ENCODE results near the gene CDH23. TPM values are rescaled to one million over a fixed set of nuclear protein-coding genes. Genes with fewer than 3 reads are reported as not detected.

Gene CDH23
- total RNA-seq, 4 donors from 2014 or later = 13.8 to 20.1 (median 17.3) TPM

DNA sequence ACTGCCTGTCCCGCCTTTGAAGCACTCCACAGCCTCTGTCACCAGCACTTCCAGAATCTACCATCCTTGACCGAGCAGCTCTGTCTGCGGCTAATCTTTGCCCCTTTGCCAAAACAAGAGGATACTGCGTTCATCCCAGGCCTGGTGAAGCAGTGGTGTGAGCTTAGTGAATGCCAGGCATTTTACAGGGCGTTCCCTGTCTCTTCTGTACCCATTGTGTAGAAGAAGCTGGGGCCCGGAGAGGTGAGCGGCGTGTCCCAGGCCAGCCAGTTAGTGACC lies 261.7 kb downstream of the CDH23 start:
- DNase-seq (ENCODE audit: low spot score in 2 of 2) = no peak
- TF ChIP-seq EP300 (IDR thresholded peaks at IDR 0.05) = no peak
- no peak for TF ChIP-seq POLR2A (IDR thresholded peaks at IDR 0.05)
- TF ChIP-seq, protein P1, sequence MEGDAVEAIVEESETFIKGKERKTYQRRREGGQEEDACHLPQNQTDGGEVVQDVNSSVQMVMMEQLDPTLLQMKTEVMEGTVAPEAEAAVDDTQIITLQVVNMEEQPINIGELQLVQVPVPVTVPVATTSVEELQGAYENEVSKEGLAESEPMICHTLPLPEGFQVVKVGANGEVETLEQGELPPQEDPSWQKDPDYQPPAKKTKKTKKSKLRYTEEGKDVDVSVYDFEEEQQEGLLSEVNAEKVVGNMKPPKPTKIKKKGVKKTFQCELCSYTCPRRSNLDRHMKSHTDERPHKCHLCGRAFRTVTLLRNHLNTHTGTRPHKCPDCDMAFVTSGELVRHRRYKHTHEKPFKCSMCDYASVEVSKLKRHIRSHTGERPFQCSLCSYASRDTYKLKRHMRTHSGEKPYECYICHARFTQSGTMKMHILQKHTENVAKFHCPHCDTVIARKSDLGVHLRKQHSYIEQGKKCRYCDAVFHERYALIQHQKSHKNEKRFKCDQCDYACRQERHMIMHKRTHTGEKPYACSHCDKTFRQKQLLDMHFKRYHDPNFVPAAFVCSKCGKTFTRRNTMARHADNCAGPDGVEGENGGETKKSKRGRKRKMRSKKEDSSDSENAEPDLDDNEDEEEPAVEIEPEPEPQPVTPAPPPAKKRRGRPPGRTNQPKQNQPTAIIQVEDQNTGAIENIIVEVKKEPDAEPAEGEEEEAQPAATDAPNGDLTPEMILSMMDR (IDR thresholded peaks at IDR 0.05) = no peak
- H3K27ac ChIP-seq = no peak overlapping the region
- 84 to 88% methylated on average over 8 of the region's 8 CpGs for WGBS, 2 donors
- no peaks in the 10 kb centered on the region for H3K27me3 ChIP-seq
- H3K4me1 ChIP-seq = no peaks in the 10 kb centered on the region
- H3K9me3 ChIP-seq = no peaks in the 10 kb centered on the region
- no peak overlapping the region for H3K4me3 ChIP-seq
- no peaks in the 10 kb centered on the region for H3K36me3 ChIP-seq

DNA sequence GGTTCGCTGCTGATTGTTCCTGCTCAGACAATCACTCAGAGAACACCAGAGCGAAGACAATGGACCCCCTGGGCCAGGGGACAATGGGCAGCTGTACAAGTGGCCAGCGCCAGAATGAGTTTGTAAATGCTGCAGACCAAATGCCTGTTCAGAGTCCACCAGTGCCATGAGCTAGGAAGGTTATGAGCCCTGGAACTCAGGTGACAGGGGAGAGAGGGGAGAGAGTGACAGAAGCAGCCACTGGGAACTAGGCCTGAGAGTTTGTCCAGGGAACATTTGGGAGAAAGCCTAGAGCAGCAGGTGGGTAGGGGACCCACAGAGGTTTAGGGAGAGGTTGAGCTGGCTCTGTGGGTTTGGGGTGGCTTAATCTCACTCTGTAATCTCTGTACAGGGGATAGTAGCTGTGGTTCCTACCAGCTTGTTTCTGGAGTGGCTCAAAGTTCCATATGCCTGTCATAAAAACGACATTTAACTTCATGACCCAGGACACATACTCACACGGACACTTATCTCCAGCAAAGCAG lies 262.5 kb downstream of the CDH23 start:
- no peaks in the 10 kb centered on the region for H3K36me3 ChIP-seq
- H3K4me3 ChIP-seq = no peak overlapping the region
- no peak for TF ChIP-seq POLR2A (IDR thresholded peaks at IDR 0.05)
- TF ChIP-seq, protein P1 (IDR thresholded peaks at IDR 0.05) = no peak
- TF ChIP-seq EP300 (IDR thresholded peaks at IDR 0.05) = no peak
- no peaks in the 10 kb centered on the region for H3K27me3 ChIP-seq
- DNase-seq (ENCODE audit: low spot score in 2 of 2) = no peak
- H3K4me1 ChIP-seq = no peaks in the 10 kb centered on the region
- WGBS, 2 donors = 77 to 86% methylated on average over 5 of the region's 5 CpGs
- H3K27ac ChIP-seq = no peak overlapping the region
- no peaks in the 10 kb centered on the region for H3K9me3 ChIP-seq

- no peaks in the 10 kb centered on the region for H3K4me1 ChIP-seq
- no peaks in the 10 kb centered on the region for H3K36me3 ChIP-seq
- no peak for DNase-seq (ENCODE audit: low spot score in 2 of 2)
- H3K9me3 ChIP-seq = no peaks in the 10 kb centered on the region
- TF ChIP-seq POLR2A (IDR thresholded peaks at IDR 0.05) (no peak), EP300 (IDR thresholded peaks at IDR 0.05) (no peak)
- TF ChIP-seq, protein P1 (IDR thresholded peaks at IDR 0.05) = no peak
- 86 to 90% methylated on average over 10 of the region's 10 CpGs for WGBS, 2 donors
- H3K27ac ChIP-seq = no peak overlapping the region
- no peaks in the 10 kb centered on the region for H3K27me3 ChIP-seq
- H3K4me3 ChIP-seq = no peak overlapping the region
Measured at GRCh38 chr10:71659737-71660136, 263.0 kb downstream of the CDH23 start.

- no peaks in the 10 kb centered on the region for H3K4me1 ChIP-seq
- WGBS, 2 donors = 89 to 91% methylated on average over 4 of the region's 4 CpGs
- TF ChIP-seq POLR2A (IDR thresholded peaks at IDR 0.05) (no peak), EP300 (IDR thresholded peaks at IDR 0.05) (no peak)
- TF ChIP-seq, protein P1 (IDR thresholded peaks at IDR 0.05) = no peak
Measured at GRCh38 chr10:71660313-71660712, 263.6 kb downstream of the CDH23 start.

DNA sequence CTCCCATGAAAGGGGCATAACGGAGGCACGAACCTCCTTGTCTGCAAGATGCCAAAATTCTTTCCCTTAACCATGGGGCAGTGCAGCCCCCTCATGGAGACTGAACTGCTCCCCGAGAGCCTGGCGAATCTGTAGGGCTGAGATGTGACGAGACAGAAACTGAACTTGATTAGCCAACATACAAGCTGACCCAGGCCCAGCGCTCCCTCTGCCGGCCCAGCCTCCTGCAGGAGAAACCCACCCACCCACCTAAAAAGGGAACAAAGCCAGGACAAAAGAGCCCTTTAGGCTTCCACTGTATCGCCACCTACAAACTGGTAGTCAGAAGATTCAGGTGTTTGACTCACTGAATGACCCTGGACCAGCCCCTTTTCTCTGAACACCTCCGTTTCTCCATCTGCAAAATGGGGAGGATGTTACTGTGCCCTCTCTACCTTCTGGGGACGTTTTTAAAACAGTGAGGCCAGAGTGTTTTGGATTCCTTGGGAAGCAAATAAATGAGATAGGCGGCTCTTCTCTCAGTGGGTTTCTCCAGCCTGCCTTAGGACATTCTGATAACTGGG lies 264.4 kb downstream of the CDH23 start:
- Histone ChIP-seq H3K4me3 (no peak overlapping the region), H3K36me3 (no peaks in the 10 kb centered on the region), H3K27me3 (no peaks in the 10 kb centered on the region), H3K9me3 (no peaks in the 10 kb centered on the region), H3K27ac (no peak overlapping the region), H3K4me1 (no peaks in the 10 kb centered on the region)
- DNase-seq (ENCODE audit: low spot score in 2 of 2) = no peak
- WGBS, 2 donors = 64 to 74% methylated on average over 11 of the region's 11 CpGs
- TF ChIP-seq EP300 (IDR thresholded peaks at IDR 0.05) (no peak), POLR2A (IDR thresholded peaks at IDR 0.05) (no peak)
- TF ChIP-seq, protein P1 (IDR thresholded peaks at IDR 0.05) = no peak

More at GRCh38 chr10:71660313-71660712, 263.6 kb downstream of the CDH23 start:
- no peaks in the 10 kb centered on the region for H3K36me3 ChIP-seq
- no peak overlapping the region for H3K4me3 ChIP-seq
- H3K27me3 ChIP-seq = no peaks in the 10 kb centered on the region
- DNase-seq (ENCODE audit: low spot score in 2 of 2) = no peak
- no peaks in the 10 kb centered on the region for H3K9me3 ChIP-seq
- no peak overlapping the region for H3K27ac ChIP-seq
